Activated naive CD8-positive, alpha-beta T cell treated with anti-CD3 and anti-CD28 coated beads, Interleukin-2, amount 10 ng/mL, durations not matched to agents 7 days and 5 days (primary cell): ENCODE data around the gene NUAK1. TPM values are rescaled to one million over a fixed set of nuclear protein-coding genes. Genes with fewer than 3 reads are reported as not detected.

Source experiments
- ATAC-seq: fragments of 150-1000 bp; cut with Tn5 transposase; one replicate; pipeline ENCODE4 v1.10.0; 2021; ENCODE audit warnings: low read depth, moderate library complexity
- POLR2A ChIA-PET: fragments of 350-600 bp; sonication (Branson Sonifier 250); formaldehyde crosslinking; loops from one replicate; lab custom pipeline; 2021; ENCODE audit warnings: antibody characterized with exemption; lab: Charles Lee
- DNase-seq: peaks from one replicate; pipeline ENCODE4 v3.0.0; 2021
- H3K27ac Mint-ChIP-seq: one replicate; pipeline ENCODE4 v1.8.0; 2022; ENCODE audit warnings: mild to moderate bottlenecking, mixed read lengths
- H3K27me3 Mint-ChIP-seq: one replicate; pipeline ENCODE4 v1.8.0; 2022; ENCODE audit warnings: mild to moderate bottlenecking, moderate library complexity, mixed read lengths
- H3K36me3 Mint-ChIP-seq: one replicate; pipeline ENCODE4 v1.8.0; 2021; ENCODE audit warnings: mild to moderate bottlenecking, mixed read lengths
- H3K4me1 Mint-ChIP-seq: one replicate; pipeline ENCODE4 v1.8.0; 2021; ENCODE audit warnings: mixed read lengths
- H3K4me3 Mint-ChIP-seq: one replicate; pipeline ENCODE4 v1.8.0; 2022; ENCODE audit warnings: mild to moderate bottlenecking, moderate library complexity, mixed read lengths
- H3K9me3 Mint-ChIP-seq: one replicate; pipeline ENCODE4 v1.8.0; 2021; ENCODE audit warnings: mixed read lengths
- total RNA-seq, 2 experiments: library from RNA; stranded (reverse); gene quantifications; one replicate each; pipeline ENCODE4 v1.2.3, GENCODE V29; 2021

Gene NUAK1
- total RNA-seq, 2 experiments from 2014 or later: not detected

DNA sequence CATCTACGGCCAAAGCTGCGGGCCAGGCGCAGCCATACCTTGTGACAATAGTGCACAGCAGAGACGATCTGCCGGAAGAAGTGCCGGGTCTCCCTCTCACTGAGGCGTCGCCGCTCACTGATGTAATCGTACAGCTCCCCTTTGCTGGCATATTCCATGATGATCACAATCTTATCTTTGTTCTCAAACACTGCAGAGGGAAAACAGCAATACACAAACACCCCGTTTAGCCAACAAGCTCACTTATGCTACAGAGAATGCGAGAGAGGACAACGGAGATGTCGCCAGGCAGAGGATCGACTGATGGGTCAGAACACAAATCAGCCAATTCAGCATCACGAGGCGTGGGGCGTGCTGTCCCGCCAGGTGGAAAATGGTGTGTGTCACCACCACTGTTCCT is 52.1 kb downstream of the NUAK1 start:
- H3K36me3 Mint-ChIP-seq: no peaks in the 10 kb centered on the region
- H3K27me3 Mint-ChIP-seq: peaks cover 8% of the 10 kb centered on the region
- H3K27ac Mint-ChIP-seq: no peak overlapping the region
- no peaks in the 10 kb centered on the region for H3K9me3 Mint-ChIP-seq
- POLR2A ChIA-PET: no interaction called here
- ATAC-seq (no peak), DNase-seq (no peak)
- H3K4me3 Mint-ChIP-seq: no peak overlapping the region
- H3K4me1 Mint-ChIP-seq: no peaks in the 10 kb centered on the region

DNA sequence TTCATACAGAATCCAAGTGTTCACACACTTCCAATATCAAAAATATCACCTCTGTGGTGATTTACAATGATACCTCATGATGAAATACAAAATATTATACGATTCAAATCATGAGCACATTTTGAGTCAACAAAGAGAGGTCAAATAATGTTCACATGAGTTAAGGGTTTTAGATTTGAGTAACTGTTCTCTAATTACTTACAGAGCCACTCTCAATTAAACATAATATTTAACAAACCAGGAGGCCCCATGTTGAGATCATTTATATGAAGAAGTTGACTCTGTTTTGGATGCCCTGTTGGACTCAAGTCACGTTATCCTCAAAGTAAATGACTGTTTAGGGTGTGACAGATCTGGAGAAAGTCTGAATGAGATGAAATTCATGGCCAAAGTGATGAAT is 53.5 kb downstream of the NUAK1 start:
- ATAC-seq (no peak), DNase-seq (no peak)
- POLR2A ChIA-PET: no interaction called here
- no peaks in the 10 kb centered on the region for H3K36me3 Mint-ChIP-seq
- H3K4me3 Mint-ChIP-seq: no peak overlapping the region
- H3K27ac Mint-ChIP-seq: no peak overlapping the region
- H3K9me3 Mint-ChIP-seq: no peaks in the 10 kb centered on the region
- peaks cover 8% of the 10 kb centered on the region for H3K27me3 Mint-ChIP-seq
- H3K4me1 Mint-ChIP-seq: no peaks in the 10 kb centered on the region

GRCh38 chr12:106084759-106085158 is 54.0 kb downstream of the NUAK1 start:
- no peak for DNase-seq
- H3K27ac Mint-ChIP-seq: no peak overlapping the region
- no peak for ATAC-seq
- no peaks in the 10 kb centered on the region for H3K9me3 Mint-ChIP-seq
- H3K4me1 Mint-ChIP-seq: no peaks in the 10 kb centered on the region
- no peak overlapping the region for H3K4me3 Mint-ChIP-seq
- H3K36me3 Mint-ChIP-seq: no peaks in the 10 kb centered on the region
- POLR2A ChIA-PET: no interaction called here
- peaks cover 10% of the 10 kb centered on the region for H3K27me3 Mint-ChIP-seq

- H3K4me3 Mint-ChIP-seq: no peak overlapping the region
- peaks cover 12% of the 10 kb centered on the region for H3K27me3 Mint-ChIP-seq
- H3K4me1 Mint-ChIP-seq: no peaks in the 10 kb centered on the region
- DNase-seq (no peak), ATAC-seq (no peak)
- H3K36me3 Mint-ChIP-seq: no peaks in the 10 kb centered on the region
- H3K9me3 Mint-ChIP-seq: no peaks in the 10 kb centered on the region
- H3K27ac Mint-ChIP-seq: no peak overlapping the region
- POLR2A ChIA-PET: no interaction called here
Measured at GRCh38 chr12:106084014-106084671, 54.6 kb downstream of the NUAK1 start.

DNA sequence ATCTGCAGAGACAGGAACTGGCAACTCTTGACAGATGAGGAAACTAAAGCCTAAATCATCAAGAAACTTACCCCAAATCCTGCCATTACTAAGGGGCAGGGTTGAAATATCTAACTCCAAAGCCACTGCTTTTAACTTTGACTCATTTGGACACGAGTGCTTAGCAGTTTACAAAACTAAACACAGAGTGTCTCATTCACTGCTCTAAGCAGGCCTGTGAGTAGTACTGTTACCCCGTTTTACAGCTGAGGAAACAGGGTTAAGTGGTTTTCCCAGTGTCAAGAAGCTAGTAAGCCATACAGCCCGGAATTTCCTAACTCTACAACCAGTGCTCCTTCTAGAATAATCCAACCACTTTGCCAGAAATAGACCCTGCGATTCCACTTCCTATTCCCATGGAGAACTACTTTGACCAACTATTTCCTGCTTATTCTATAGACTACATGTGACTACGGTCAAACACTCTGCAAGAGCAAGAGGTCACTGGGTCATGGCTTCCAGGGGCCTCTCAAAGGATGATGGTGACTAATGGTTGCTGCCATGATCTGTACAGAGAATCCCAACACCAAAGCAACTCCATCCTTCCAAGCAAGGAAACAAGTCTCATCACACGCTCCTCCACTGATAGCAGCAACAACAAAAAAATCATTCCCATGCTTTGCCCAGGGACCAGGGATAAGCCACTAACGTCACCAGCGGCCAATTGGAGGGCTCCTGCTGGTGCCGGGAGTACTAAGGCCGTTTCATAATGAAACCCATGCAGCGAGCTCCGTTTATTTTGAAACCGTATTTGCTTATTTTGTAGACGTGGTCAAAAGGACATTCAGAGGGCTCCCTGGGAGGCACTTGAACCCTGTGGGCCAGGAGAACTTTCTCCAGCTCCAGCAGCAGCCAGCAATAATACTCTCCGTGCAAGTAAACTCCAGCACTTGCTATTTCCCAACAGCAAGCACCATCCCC is 56.3 kb downstream of the NUAK1 start:
- H3K27me3 Mint-ChIP-seq: peaks cover 15% of the 10 kb centered on the region
- no peak overlapping the region for H3K4me3 Mint-ChIP-seq
- no peak overlapping the region for H3K27ac Mint-ChIP-seq
- POLR2A ChIA-PET: no interaction called here
- no peaks in the 10 kb centered on the region for H3K36me3 Mint-ChIP-seq
- H3K4me1 Mint-ChIP-seq: no peaks in the 10 kb centered on the region
- ATAC-seq (no peak), DNase-seq (no peak)
- no peaks in the 10 kb centered on the region for H3K9me3 Mint-ChIP-seq

DNA sequence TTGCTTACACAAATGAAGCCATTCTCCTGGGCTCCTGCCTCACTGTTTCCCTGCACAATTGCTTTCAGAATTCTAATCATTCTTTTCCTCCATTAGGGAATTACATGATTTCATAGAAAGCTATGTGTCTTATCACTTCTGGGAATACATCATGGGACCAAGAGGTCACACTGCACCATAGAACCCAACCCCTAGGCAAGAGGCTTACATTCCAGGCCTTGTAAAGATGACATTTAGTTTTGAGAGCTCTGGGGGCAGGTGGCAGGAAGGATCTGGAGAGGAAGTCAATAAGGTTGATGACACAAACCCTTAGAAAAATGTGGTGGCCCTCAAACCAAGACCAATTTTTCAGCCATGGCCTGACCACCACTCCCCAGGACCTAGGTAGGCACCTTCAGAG is 57.1 kb downstream of the NUAK1 start:
- H3K9me3 Mint-ChIP-seq: no peaks in the 10 kb centered on the region

DNA sequence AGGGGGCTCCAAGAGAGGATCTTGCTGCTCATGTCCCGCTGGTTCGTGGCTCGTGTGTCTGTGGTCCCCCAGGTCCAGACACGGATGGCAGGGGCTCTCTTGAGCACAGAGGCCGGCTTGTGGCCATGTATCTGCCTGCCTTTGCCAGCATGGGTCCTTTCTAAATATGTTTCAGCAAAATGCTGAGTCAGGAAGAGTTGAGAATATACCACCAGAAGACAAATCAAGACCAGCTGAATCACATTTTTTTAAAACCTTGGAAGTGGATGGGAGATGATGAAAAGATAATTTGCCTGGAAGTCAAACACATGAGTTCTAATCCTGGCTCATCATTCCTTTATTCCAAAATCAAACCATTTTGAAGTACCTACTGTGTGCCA is 58.0 kb downstream of the NUAK1 start:
- H3K36me3 Mint-ChIP-seq: no peaks in the 10 kb centered on the region
- ATAC-seq (no peak), DNase-seq (no peak)
- no peaks in the 10 kb centered on the region for H3K9me3 Mint-ChIP-seq
- no peak overlapping the region for H3K4me3 Mint-ChIP-seq
- peaks cover 16% of the 10 kb centered on the region for H3K27me3 Mint-ChIP-seq
- POLR2A ChIA-PET: no interaction called here
- no peak overlapping the region for H3K27ac Mint-ChIP-seq
- no peaks in the 10 kb centered on the region for H3K4me1 Mint-ChIP-seq

More for the DNA sequence above, 57.1 kb downstream of the NUAK1 start:
- no peak overlapping the region for H3K4me3 Mint-ChIP-seq
- H3K36me3 Mint-ChIP-seq: no peaks in the 10 kb centered on the region
- H3K27ac Mint-ChIP-seq: no peak overlapping the region
- ATAC-seq: no peak
- no peak for DNase-seq
- POLR2A ChIA-PET: no interaction called here
- peaks cover 16% of the 10 kb centered on the region for H3K27me3 Mint-ChIP-seq
- H3K4me1 Mint-ChIP-seq: no peaks in the 10 kb centered on the region

DNA sequence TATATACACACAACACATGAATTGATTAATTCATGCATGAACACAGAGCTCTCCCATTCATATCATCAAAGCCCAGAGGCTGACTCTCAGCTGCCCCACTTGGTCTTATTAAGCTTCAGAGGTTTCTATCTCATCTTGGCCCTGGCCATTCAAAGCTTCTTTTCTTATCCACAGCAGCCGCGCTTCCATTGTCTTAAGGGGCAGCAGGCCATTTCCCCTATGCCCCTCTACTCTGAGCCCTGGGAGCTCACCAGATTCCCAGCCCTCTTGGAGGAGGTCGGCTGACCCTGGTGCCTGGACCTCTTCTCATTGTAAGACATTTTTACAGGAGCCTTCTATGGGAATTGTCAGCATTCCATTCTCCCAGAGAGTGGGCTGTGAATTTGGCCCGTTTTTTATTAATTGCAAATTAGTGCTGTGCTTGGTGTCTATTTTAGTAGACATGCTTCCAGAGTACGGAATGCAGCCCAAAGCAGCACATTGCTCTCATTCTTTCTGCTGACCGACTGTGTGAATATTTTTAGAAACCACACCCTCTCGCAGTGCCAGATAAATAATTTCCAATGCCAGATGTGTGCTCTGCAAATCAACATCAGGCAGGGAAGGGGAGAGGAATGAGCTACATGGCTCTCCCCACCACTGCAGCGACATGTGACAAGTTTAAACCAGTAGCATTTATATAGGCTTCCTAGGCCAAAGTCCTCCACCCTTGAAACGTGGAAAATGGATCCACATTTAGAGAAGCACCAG is 58.5 kb downstream of the NUAK1 start:
- H3K9me3 Mint-ChIP-seq: no peaks in the 10 kb centered on the region
- POLR2A ChIA-PET: no interaction called here
- ATAC-seq: no peak
- peaks cover 16% of the 10 kb centered on the region for H3K27me3 Mint-ChIP-seq
- no peak for DNase-seq
- no peaks in the 10 kb centered on the region for H3K36me3 Mint-ChIP-seq
- no peak overlapping the region for H3K4me3 Mint-ChIP-seq
- no peaks in the 10 kb centered on the region for H3K4me1 Mint-ChIP-seq
- H3K27ac Mint-ChIP-seq: no peak overlapping the region

GRCh38 chr12:106079148-106079738 is 59.5 kb downstream of the NUAK1 start:
- no peak overlapping the region for H3K4me3 Mint-ChIP-seq
- POLR2A ChIA-PET: no interaction called here
- ATAC-seq: no peak
- DNase-seq: no peak
- H3K27ac Mint-ChIP-seq: no peak overlapping the region
- no peaks in the 10 kb centered on the region for H3K36me3 Mint-ChIP-seq
- no peaks in the 10 kb centered on the region for H3K9me3 Mint-ChIP-seq
- H3K27me3 Mint-ChIP-seq: peaks cover 12% of the 10 kb centered on the region
- H3K4me1 Mint-ChIP-seq: no peaks in the 10 kb centered on the region

- POLR2A ChIA-PET: no interaction called here
- Mint-ChIP-seq H3K4me3 (no peak overlapping the region), H3K36me3 (no peaks in the 10 kb centered on the region), H3K4me1 (no peaks in the 10 kb centered on the region), H3K9me3 (no peaks in the 10 kb centered on the region), H3K27ac (no peak overlapping the region), H3K27me3 (peaks cover 11% of the 10 kb centered on the region)
- DNase-seq: no peak
- no peak for ATAC-seq
Measured at GRCh38 chr12:106078358-106079010, 60.3 kb downstream of the NUAK1 start.

GRCh38 chr12:106074706-106075392 is 63.9 kb downstream of the NUAK1 start:
- no peak for ATAC-seq
- POLR2A ChIA-PET: no interaction called here
- no peaks in the 10 kb centered on the region for H3K4me1 Mint-ChIP-seq
- no peak overlapping the region for H3K27ac Mint-ChIP-seq
- no peak overlapping the region for H3K4me3 Mint-ChIP-seq
- no peaks in the 10 kb centered on the region for H3K36me3 Mint-ChIP-seq
- DNase-seq: no peak
- peaks cover 12% of the 10 kb centered on the region for H3K27me3 Mint-ChIP-seq
- H3K9me3 Mint-ChIP-seq: no peaks in the 10 kb centered on the region

DNA sequence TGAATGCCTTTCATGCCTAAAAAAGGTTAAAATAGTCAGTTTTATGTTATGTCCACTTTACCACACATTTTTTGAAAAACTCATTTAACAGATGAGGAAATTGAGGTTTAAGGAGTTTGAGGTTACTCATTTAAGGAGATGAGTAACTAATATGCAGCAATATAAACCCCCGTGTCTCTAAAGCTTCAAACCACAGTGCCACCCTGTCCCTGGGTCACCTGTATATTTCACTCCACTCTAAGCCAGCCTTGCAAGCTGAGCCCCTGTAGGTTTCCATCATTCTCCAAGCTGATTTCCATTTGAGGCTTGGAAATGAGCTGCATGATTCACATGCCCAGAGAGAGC is 64.4 kb downstream of the NUAK1 start:
- POLR2A ChIA-PET: no interaction called here
- ATAC-seq (no peak), DNase-seq (no peak)
- Mint-ChIP-seq H3K9me3 (no peaks in the 10 kb centered on the region), H3K4me3 (no peak overlapping the region), H3K27me3 (peaks cover 14% of the 10 kb centered on the region), H3K27ac (no peak overlapping the region), H3K36me3 (no peaks in the 10 kb centered on the region), H3K4me1 (no peaks in the 10 kb centered on the region)
